Fibroblast of skin of right quadriceps (primary cell): ENCODE data around the gene CSGALNACT2.
"Not testable (repeated sequence)": the region's sequence is repeated elsewhere in the genome, so short reads cannot be mapped to it uniquely, and the experiment has no call there.

ENCODE experiments used
- DNase-seq: peaks from one replicate; pipeline ENCODE4 v3.0.0-alpha.2; 2013

Gene CSGALNACT2

GRCh38 chr10:43218206-43218950 lies 80.1 kb downstream of the CSGALNACT2 start:
- DNase-seq: no peak

GRCh38 chr10:43218951-43219837 lies 80.9 kb downstream of the CSGALNACT2 start:
- DNase-seq: no peak

GRCh38 chr10:43219848-43220247 lies 81.6 kb downstream of the CSGALNACT2 start:
- no peak for DNase-seq

DNA sequence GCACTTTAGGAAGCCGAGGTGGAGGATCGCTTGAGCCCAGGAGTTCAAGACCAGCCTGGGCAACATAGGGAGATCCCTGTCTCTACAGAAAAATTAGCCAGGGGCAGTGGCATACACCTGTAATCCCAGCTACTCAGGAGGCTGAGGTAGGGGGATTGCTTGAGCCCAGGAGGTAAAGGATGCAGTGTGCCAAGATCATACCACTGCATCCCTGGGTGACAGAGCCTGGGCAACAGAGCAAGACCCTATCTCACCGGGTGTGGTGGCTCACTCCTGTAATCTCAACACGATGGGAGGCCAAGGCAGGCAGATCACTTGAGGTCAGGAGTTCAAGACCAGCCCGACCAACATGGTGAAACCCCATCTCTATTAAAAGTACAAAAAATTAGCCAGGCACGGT lies 82.0 kb downstream of the CSGALNACT2 start:
- DNase-seq: not testable (repeated sequence)

GRCh38 chr10:43220657-43221418 lies 82.6 kb downstream of the CSGALNACT2 start:
- DNase-seq: no peak

DNA sequence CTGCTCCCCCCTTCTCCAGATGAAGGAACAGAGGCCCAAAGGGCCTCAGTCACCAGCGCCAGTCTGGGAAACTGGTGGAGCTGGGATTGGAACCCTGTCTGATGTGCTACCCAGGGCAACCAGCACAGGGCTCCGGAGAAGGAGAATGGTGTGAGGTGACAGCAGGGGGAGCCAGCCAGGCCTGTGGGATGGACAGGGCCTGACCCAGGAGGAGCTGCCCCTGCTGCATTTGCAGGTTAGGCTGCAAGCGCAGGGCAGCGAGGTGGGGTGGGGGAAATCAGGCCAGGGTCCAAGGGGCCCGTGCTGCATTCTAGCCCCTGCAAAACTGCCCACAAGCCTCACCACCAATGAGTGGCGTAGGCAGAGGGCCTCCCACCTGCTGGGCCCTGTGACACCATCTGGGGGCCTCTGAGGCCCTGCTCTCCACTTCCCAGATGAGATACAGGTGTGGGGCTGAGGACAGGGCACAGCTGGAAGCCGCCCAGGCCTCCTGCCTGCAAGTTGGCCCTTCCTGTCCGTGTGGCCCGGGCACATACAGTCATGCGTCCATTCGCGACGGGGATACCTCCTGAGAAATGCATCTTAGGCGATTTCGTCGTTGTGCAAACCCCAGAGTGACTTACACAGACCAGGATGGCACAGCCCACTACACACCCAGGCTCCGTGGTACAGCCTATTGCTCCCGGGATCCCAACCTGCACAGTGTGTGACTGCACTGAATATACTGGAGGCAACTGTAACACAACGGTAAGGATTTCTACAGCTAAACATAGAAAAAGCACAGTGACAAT lies 83.4 kb downstream of the CSGALNACT2 start:
- DNase-seq: no peak

- DNase-seq: no peak
Measured at GRCh38 chr10:43222210-43222720, 84.0 kb downstream of the CSGALNACT2 start.

GRCh38 chr10:43223056-43223455 lies 84.8 kb downstream of the CSGALNACT2 start:
- DNase-seq: no peak

- no peak for DNase-seq
Measured at GRCh38 chr10:43224321-43224720, 86.1 kb downstream of the CSGALNACT2 start.

GRCh38 chr10:43225004-43225786 lies 87.0 kb downstream of the CSGALNACT2 start:
- DNase-seq: no peak

DNA sequence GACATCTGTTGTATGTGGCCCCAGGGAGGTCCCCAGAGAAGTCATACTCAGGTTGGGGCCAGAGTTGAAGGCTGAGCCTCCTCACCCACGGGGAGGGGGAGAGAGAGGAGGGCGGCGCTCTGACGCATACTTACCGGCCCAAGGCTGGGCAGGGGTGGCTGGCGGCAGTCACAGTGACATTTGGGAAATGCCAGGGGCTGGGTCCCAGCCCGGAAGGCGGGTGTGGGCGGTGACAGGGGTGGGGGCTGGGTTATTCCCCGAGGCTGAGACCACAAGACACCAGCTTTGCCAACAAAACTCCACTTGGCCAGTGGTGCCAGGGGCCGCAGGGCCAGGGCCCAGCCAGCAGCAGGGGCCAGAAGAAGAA lies 87.5 kb downstream of the CSGALNACT2 start:
- no peak for DNase-seq

GRCh38 chr10:43226441-43226840 lies 88.2 kb downstream of the CSGALNACT2 start:
- DNase-seq: no peak

- DNase-seq: no peak
Measured at GRCh38 chr10:43226851-43227845, 88.9 kb downstream of the CSGALNACT2 start.

DNA sequence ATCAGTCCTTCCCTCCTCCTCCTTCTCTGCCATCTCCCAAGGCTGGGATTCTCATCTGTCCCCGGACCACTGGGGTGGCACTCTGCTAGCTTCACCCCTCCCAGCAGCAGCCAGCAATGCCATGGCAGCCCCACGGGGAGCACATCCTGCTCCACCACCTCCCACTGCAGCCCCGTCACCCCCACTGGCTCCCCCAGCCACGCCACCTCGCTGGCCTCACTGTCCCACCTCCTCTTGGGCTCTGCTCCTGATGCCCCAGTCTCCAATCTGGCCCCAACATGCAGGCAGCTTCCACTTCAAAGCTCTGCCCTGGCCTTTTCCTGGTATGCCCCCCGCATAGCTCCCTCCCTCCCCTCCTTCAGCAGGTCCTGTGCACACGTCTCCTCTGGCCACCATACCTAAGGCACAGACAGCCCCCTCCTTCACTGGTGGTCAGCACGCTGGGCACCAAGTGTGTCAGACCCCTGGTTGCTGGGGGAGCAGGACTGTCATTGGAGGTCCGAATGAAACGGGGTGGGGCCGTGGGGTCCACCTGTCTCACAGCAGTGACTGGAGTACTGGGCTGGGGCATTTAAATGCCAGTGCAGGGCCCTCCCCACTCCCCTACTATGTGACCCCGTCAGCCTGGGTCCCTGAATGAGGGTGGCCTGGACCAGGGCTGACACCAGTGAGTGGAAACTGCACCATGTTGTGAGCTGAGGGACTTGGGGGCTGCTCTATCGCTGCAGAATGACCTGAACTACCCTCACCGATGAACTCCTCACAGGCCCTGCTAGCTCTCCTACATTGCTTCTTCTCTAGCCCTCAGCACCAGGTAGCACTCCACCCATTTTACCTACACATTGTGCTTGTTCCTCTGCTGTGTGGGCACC lies 89.9 kb downstream of the CSGALNACT2 start:
- no peak for DNase-seq

- DNase-seq: no peak
Measured at GRCh38 chr10:43228783-43229207, 90.5 kb downstream of the CSGALNACT2 start.

DNA sequence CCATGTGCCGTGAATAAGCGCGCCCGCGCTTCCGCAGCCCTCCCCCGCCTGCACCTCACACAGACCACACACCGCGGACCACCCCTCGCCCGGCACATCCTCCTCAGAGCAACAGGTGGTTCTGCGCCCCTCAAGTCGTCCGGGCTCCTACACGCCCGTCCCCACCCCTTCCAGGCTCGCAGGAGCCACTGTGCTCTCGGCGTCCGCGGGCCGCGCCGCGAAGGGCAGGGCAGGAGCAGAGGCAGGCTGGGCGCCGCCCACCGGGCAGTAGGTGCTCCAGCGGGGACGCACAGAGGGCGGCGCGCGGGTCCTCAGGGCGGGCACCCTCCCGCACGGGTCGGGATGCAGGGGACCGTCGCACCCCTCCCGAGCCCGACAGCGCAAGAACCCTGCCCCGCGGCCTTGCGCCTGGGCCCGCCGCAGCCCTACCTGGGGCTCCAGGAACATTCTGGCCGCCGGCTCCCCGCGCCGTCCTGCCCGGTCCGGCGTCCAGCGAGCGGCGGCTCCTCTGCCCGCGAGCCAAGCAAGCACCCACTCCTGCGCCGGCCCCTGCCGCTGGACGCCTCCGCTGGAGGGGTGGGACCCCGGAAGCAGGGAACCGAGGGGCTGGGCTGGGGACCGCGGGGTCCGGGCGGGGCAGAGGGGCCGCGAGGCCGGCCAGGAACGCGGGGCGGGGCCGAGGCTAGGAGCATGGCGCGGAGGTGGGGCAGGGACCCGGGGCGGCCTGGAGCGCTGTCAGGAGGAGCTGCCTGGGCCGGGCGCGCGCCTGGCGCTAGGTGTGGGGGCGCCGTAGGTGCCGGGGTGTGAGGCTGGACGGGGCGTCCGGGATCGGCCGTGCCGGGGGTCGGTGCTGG lies 91.2 kb downstream of the CSGALNACT2 start:
- no peak for DNase-seq

DNA sequence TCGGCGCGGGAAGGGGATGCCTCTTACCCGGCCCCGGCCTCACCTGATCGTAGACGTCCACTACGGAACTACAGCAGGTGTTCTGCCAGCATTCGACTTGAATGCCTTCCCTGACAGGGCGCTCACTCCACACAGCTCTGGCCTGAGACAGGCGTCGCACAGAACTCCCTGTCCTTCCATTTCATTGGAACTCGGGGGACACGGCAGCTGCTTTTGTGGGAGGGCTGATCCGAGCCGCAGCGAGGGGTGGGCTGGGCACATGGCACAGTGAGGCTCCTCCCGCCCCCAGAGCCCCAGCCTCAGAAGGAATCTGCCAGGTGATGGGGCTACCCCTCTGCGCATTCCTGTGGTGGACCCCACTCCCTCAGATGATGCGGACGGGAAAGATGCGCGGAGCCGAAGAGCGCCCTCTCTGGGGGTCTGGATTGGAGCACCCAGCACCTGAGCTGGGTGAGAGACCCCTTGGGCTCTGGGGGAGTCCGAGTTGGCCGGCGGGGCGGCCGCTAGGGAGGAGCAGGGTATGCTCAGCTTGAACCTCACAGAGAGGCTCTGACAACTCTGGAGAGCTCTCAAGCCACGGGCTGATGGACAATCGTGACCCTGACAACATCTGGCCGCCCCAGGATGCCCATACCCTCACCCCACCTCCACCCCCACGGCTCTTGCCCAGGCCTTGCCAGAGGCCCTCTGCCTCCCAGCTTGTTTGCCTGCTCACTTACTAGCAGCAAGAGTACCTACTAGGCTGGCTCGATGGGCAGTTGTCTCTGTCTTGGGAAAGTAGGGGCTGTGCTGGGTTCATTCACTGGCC lies 92.1 kb downstream of the CSGALNACT2 start:
- no peak for DNase-seq
